H9 (cell line): ENCODE measurements around the gene RHOH. TPM values are rescaled to one million over a fixed set of nuclear protein-coding genes. Genes with fewer than 3 reads are reported as not detected.
A peak's percentile ranks its signal among the peaks of the same experiment; 100 is the strongest.

Source experiments
- DNase-seq: peaks from one replicate; pipeline ENCODE4 v3.0.0-alpha.2; 2017
- H2AFZ ChIP-seq: one replicate; pipeline ENCODE4 v1.6.1; 2013; ENCODE audit warnings: mild to moderate bottlenecking, low read length, control low read depth, moderate library complexity
- H2AK5ac ChIP-seq: 2 replicates; pipeline ENCODE4 v1.6.1; 2013; ENCODE audit warnings: low read length, control low read depth, mixed read lengths; ENCODE audit not compliant: insufficient read length
- H2BK120ac ChIP-seq: one replicate; pipeline ENCODE4 v1.6.1; 2013; ENCODE audit warnings: low read depth, mild to moderate bottlenecking, low read length, control low read depth, inconsistent platforms; ENCODE audit not compliant: poor library complexity, severe bottlenecking
- H2BK12ac ChIP-seq: 2 replicates; pipeline ENCODE4 v1.6.1; 2013; ENCODE audit warnings: low read length, control low read depth, mixed read lengths, low read depth; ENCODE audit not compliant: insufficient read length
- H2BK15ac ChIP-seq: 2 replicates; pipeline ENCODE4 v1.6.1; 2013; ENCODE audit warnings: low read depth, low read length, control low read depth
- H2BK20ac ChIP-seq: one replicate; pipeline ENCODE4 v1.6.1; 2013; ENCODE audit warnings: low read depth, mild to moderate bottlenecking, low read length, control low read depth, inconsistent platforms; ENCODE audit not compliant: poor library complexity, severe bottlenecking
- H2BK5ac ChIP-seq: 2 replicates; pipeline ENCODE4 v1.6.1; 2013; ENCODE audit warnings: low read length, control low read depth, mixed read lengths; ENCODE audit not compliant: insufficient read length
- H3K14ac ChIP-seq: 2 replicates; pipeline ENCODE4 v1.6.1; 2013; ENCODE audit warnings: low read length, control low read depth; ENCODE audit not compliant: insufficient read depth
- H3K18ac ChIP-seq: 2 replicates; pipeline ENCODE4 v1.6.1; 2013; ENCODE audit warnings: low read depth, mild to moderate bottlenecking, mixed read lengths, low read length, control low read depth; ENCODE audit not compliant: insufficient read length
- H3K23ac ChIP-seq: 2 replicates; pipeline ENCODE4 v1.6.1; 2013; ENCODE audit warnings: low read length, control low read depth, mixed read lengths, low read depth; ENCODE audit not compliant: insufficient read length
- H3K23me2 ChIP-seq: 2 replicates; pipeline ENCODE4 v1.6.1; 2013; ENCODE audit warnings: low read depth, mild to moderate bottlenecking, mixed read lengths, low read length, control low read depth; ENCODE audit not compliant: insufficient read length, poor library complexity, severe bottlenecking
- H3K27ac ChIP-seq: 2 replicates; pipeline ENCODE4 v1.5.1; 2013; ENCODE audit warnings: low read length, control low read depth, mixed read lengths, low read depth; ENCODE audit not compliant: insufficient read length
- H3K27me3 ChIP-seq: 2 replicates; pipeline ENCODE4 v1.6.1; 2013; ENCODE audit warnings: low read length, control low read depth, inconsistent platforms; ENCODE audit not compliant: insufficient read depth
- H3K4ac ChIP-seq: 2 replicates; pipeline ENCODE4 v1.6.1; 2013; ENCODE audit warnings: low read depth, mild to moderate bottlenecking, control low read depth, inconsistent platforms, low read length, moderate library complexity
- H3K4me1 ChIP-seq: 2 replicates; pipeline ENCODE4 v1.6.1; 2013; ENCODE audit warnings: low read length, control low read depth, inconsistent platforms; ENCODE audit not compliant: insufficient read depth
- H3K4me2 ChIP-seq: 2 replicates; pipeline ENCODE4 v1.6.1; 2013; ENCODE audit warnings: low read length, control low read depth, mixed read lengths; ENCODE audit not compliant: insufficient read length, insufficient read depth
- H3K56ac ChIP-seq: 2 replicates; pipeline ENCODE4 v1.6.1; 2013; ENCODE audit warnings: low read depth, mild to moderate bottlenecking, mixed read lengths, low read length, control low read depth; ENCODE audit not compliant: insufficient read length
- H3K79me1 ChIP-seq: 2 replicates; pipeline ENCODE4 v1.6.1; 2013; ENCODE audit warnings: low read depth, mild to moderate bottlenecking, moderate library complexity, low read length, control low read depth, inconsistent platforms; ENCODE audit not compliant: insufficient read depth, poor library complexity, severe bottlenecking
- H3K79me2 ChIP-seq: 2 replicates; pipeline ENCODE4 v1.6.1; 2013; ENCODE audit warnings: low read length, control low read depth, inconsistent platforms; ENCODE audit not compliant: insufficient read depth
- H3K9ac ChIP-seq: 2 replicates; pipeline ENCODE4 v1.6.1; 2013; ENCODE audit warnings: low read length, control low read depth, mixed read lengths; ENCODE audit not compliant: insufficient read length; ENCODE audit errors: extremely low read depth
- H3K9me3 ChIP-seq: one replicate; pipeline ENCODE4 v1.6.1; 2013; ENCODE audit warnings: low read depth, low read length, inconsistent platforms; ENCODE audit not compliant: control insufficient read depth
- H3T11ph ChIP-seq: one replicate; pipeline ENCODE4 v1.6.1; 2013; ENCODE audit warnings: mild to moderate bottlenecking, low read length, control low read depth, inconsistent platforms
- H4K20me1 ChIP-seq: one replicate; pipeline ENCODE4 v1.6.1; 2013; ENCODE audit not compliant: control insufficient read depth, insufficient read length, insufficient read depth
- H4K5ac ChIP-seq: 2 replicates; pipeline ENCODE4 v1.6.1; 2013; ENCODE audit warnings: low read depth, mild to moderate bottlenecking, mixed read lengths, low read length, control low read depth; ENCODE audit not compliant: insufficient read length
- H4K8ac ChIP-seq: replicated peaks from 2 replicates; pipeline ENCODE4 v1.6.1; 2013; ENCODE audit warnings: low read length, control low read depth, mixed read lengths, low read depth; ENCODE audit not compliant: insufficient read length
- H4K91ac ChIP-seq: 2 replicates; pipeline ENCODE4 v1.6.1; 2013; ENCODE audit warnings: low read depth, mild to moderate bottlenecking, moderate library complexity, mixed read lengths, low read length, control low read depth; ENCODE audit not compliant: insufficient read length
- H3K27ac Mint-ChIP-seq, 3 experiments: 2 replicates in 2 of 3; 3 replicates in 1 of 3; pipeline ENCODE4 v1.8.0; 2020 to 2021; ENCODE audit warnings: mixed read lengths in 3 of 3, mild to moderate bottlenecking in 1 of 3, moderate library complexity in 1 of 3
- H3K27me3 Mint-ChIP-seq: 2 replicates; pipeline ENCODE4 v1.8.0; 2021; ENCODE audit warnings: low read depth, mild to moderate bottlenecking, moderate library complexity, mixed read lengths
- H3K36me3 Mint-ChIP-seq, 3 experiments: 2 replicates in 2 of 3; 3 replicates in 1 of 3; pipeline ENCODE4 v1.8.0; 2020 to 2021; ENCODE audit warnings: low read depth in 3 of 3, mixed read lengths in 3 of 3; ENCODE audit not compliant: insufficient read depth in 1 of 3
- H3K4me1 Mint-ChIP-seq, 2 experiments: 2 replicates each; pipeline ENCODE4 v1.8.0; 2020; ENCODE audit warnings: mixed read lengths in 2 of 2
- H3K4me3 Mint-ChIP-seq, 2 experiments: 2 replicates in 1 of 2; 3 replicates in 1 of 2; pipeline ENCODE4 v1.8.0; 2020 to 2021; ENCODE audit warnings: mild to moderate bottlenecking in 2 of 2, mixed read lengths in 2 of 2, moderate library complexity in 1 of 2
- H3K9me3 Mint-ChIP-seq, 2 experiments: 2 replicates in 1 of 2; 3 replicates in 1 of 2; pipeline ENCODE4 v1.8.0; 2020; ENCODE audit warnings: mild to moderate bottlenecking in 2 of 2, mixed read lengths in 2 of 2, moderate library complexity in 1 of 2
- CTCF ChIP-seq: fragments of 200-600 bp; sonication (generic); conservative IDR thresholded peaks from 3 replicates; pipeline ENCODE4 v1.8.0; 2021; ENCODE audit warnings: antibody characterized with exemption, mild to moderate bottlenecking
- WGBS: extraction: QIAGEN DNeasy Blood & Tissue Kit; methylation state at CpG from one replicate; pipeline ENCODE4 v1.1.7; 2013; ENCODE audit warnings: missing lambda C conversion rate, low lambda C conversion rate, mixed read lengths; ENCODE audit not compliant: insufficient read length; ENCODE audit errors: extremely low coverage; 5-methylcytosine and 5-hydroxymethylcytosine counted together
- total RNA-seq: library from RNA; stranded (reverse); gene quantifications from 2 replicates; pipeline ENCODE4 v1.2.1, GENCODE V29; 2021

RHOH gene
- total RNA-seq, 1 experiment from 2014 or later = 7.1 TPM

- H3K4me3 Mint-ChIP-seq = no peak overlapping the region
- no peak overlapping the region for H3K4me2 ChIP-seq
- no peak overlapping the region for H3K56ac ChIP-seq
- no peak overlapping the region for H2BK15ac ChIP-seq
- no peak for DNase-seq
- H3K23me2 ChIP-seq = no peaks in the 10 kb centered on the region
- H3K27ac ChIP-seq = no peak overlapping the region
- H3K79me2 ChIP-seq = no peaks in the 10 kb centered on the region
- H2BK5ac ChIP-seq = no peak overlapping the region
- H2BK20ac ChIP-seq = no peak overlapping the region
- no peaks in the 10 kb centered on the region for H3K27me3 Mint-ChIP-seq
- H3K36me3 Mint-ChIP-seq = peaks cover 0 to 5% (median 0%) of the 10 kb centered on the region in 3 experiments; a peak in 2 of 7 replicates
- no peaks in the 10 kb centered on the region for H3K27me3 ChIP-seq
- H4K91ac ChIP-seq = no peak overlapping the region
- H3K4ac ChIP-seq = no peak overlapping the region
- H3K18ac ChIP-seq = no peak overlapping the region
- no peak overlapping the region for H2AK5ac ChIP-seq
- H3K9me3 Mint-ChIP-seq = no peaks in the 10 kb centered on the region
- H4K20me1 ChIP-seq = no peaks in the 10 kb centered on the region
- H3K4me1 Mint-ChIP-seq = peaks cover 9 to 14% of the 10 kb centered on the region in 2 experiments
- no peak overlapping the region for H3K9ac ChIP-seq
- H3K4me1 ChIP-seq = no peaks in the 10 kb centered on the region; the same call in 1 of the 2 replicates
- no CpG with 5 or more reads among the region's 2 CpGs for WGBS
- H3K14ac ChIP-seq = no peak overlapping the region
- H2BK120ac ChIP-seq = no peak overlapping the region
- no peak overlapping the region for H4K8ac ChIP-seq
- no peak for TF ChIP-seq CTCF
- peak overlapping the region in 1 of 3 experiments; percentile 9; a peak in 1 of 7 replicates for H3K27ac Mint-ChIP-seq
- no peaks in the 10 kb centered on the region for H3K9me3 ChIP-seq
- H4K5ac ChIP-seq = no peak overlapping the region
- no peak overlapping the region for H2BK12ac ChIP-seq
- H3K23ac ChIP-seq = no peak overlapping the region
- H3T11ph ChIP-seq = no peak overlapping the region
- no peaks in the 10 kb centered on the region for H3K79me1 ChIP-seq
- H2AFZ ChIP-seq = no peak overlapping the region
Observed at GRCh38 chr4:40206426-40206825, 9.6 kb downstream of the RHOH start.
